GM23338 (cell line): Measurements from ENCODE around the gene HCFC1. TPM values are rescaled to one million over a fixed set of nuclear protein-coding genes. Genes with fewer than 3 reads are reported as not detected.
A peak's percentile ranks its signal among the peaks of the same experiment; 100 is the strongest.

Source experiments
- ATAC-seq: fragments of 200-7000 bp; cut with Tn5 transposase; 3 replicates; pipeline ENCODE4 v1.9.1; 2020
- DNase-seq: peaks from one replicate; pipeline ENCODE4 v3.0.0-alpha.2; 2015; ENCODE audit warnings: low spot score
- H2AFZ ChIP-seq: fragments of 200-600 bp; sonication (generic); 2 replicates; pipeline ENCODE4 v1.8.0; 2016; ENCODE audit warnings: antibody characterized with exemption, mild to moderate bottlenecking, moderate library complexity
- H3F3A ChIP-seq: fragments of 200-600 bp; sonication (generic); replicated peaks from 2 replicates; pipeline ENCODE4 v1.8.0; 2017; ENCODE audit warnings: antibody characterized with exemption, mixed run types, low read depth
- H3K27ac ChIP-seq: fragments of 200-600 bp; sonication (generic); 2 replicates; pipeline ENCODE4 v1.6.1; 2016; ENCODE audit warnings: low read depth
- H3K27me3 ChIP-seq: fragments of 200-600 bp; sonication (generic); 2 replicates; pipeline ENCODE4 v1.8.0; 2016; ENCODE audit warnings: mild to moderate bottlenecking, mixed run types, moderate library complexity; ENCODE audit not compliant: insufficient read depth
- H3K36me3 ChIP-seq: fragments of 200-600 bp; sonication (generic); 2 replicates; pipeline ENCODE4 v1.8.0; 2016; ENCODE audit warnings: mild to moderate bottlenecking; ENCODE audit not compliant: insufficient read depth
- H3K4me1 ChIP-seq: fragments of 200-600 bp; sonication (generic); 2 replicates; pipeline ENCODE4 v1.8.0; 2016; ENCODE audit warnings: mild to moderate bottlenecking, moderate library complexity; ENCODE audit not compliant: insufficient read depth
- H3K4me2 ChIP-seq: fragments of 200-600 bp; sonication (generic); 2 replicates; pipeline ENCODE4 v1.7.1; 2017; ENCODE audit warnings: mixed run types
- H3K4me3 ChIP-seq: fragments of 200-600 bp; sonication (generic); 2 replicates; pipeline ENCODE4 v1.6.1; 2016; ENCODE audit warnings: mixed run types
- H3K79me2 ChIP-seq: fragments of 200-600 bp; sonication (generic); replicated peaks from 2 replicates; pipeline ENCODE4 v1.8.0; 2017; ENCODE audit warnings: mild to moderate bottlenecking; ENCODE audit not compliant: insufficient read depth
- H3K9me2 ChIP-seq: fragments of 200-600 bp; sonication (generic); 2 replicates; pipeline ENCODE4 v1.8.0; 2017; ENCODE audit not compliant: insufficient read depth
- H4K20me1 ChIP-seq: fragments of 200-600 bp; sonication (generic); replicated peaks from 2 replicates; pipeline ENCODE4 v1.8.0; 2017; ENCODE audit warnings: mild to moderate bottlenecking; ENCODE audit not compliant: insufficient read depth
- H3K27ac Mint-ChIP-seq: 2 replicates; pipeline ENCODE4 v1.8.0; 2020; ENCODE audit warnings: inconsistent platforms, mild to moderate bottlenecking, moderate library complexity, mixed read lengths
- H3K27me3 Mint-ChIP-seq: 3 replicates; pipeline ENCODE4 v1.8.0; 2022; ENCODE audit warnings: low read depth, mild to moderate bottlenecking, moderate library complexity, mixed read lengths, inconsistent platforms; ENCODE audit not compliant: insufficient read depth, poor library complexity
- H3K36me3 Mint-ChIP-seq: 3 replicates; pipeline ENCODE4 v1.8.0; 2021; ENCODE audit warnings: low read depth, mild to moderate bottlenecking, inconsistent platforms, moderate library complexity, mixed read lengths
- H3K4me1 Mint-ChIP-seq: 3 replicates; pipeline ENCODE4 v1.8.0; 2020; ENCODE audit warnings: mild to moderate bottlenecking, inconsistent platforms, mixed read lengths
- H3K4me3 Mint-ChIP-seq: 3 replicates; pipeline ENCODE4 v1.8.0; 2021; ENCODE audit warnings: moderate library complexity, mild to moderate bottlenecking, inconsistent platforms, mixed read lengths
- H3K9me3 Mint-ChIP-seq: 3 replicates; pipeline ENCODE4 v1.8.0; 2020; ENCODE audit warnings: moderate library complexity, mild to moderate bottlenecking, inconsistent platforms, mixed read lengths
- EZH2 ChIP-seq: fragments of 200-600 bp; sonication (generic); IDR thresholded peaks from one replicate; pipeline ENCODE4 v1.8.0; 2017; ENCODE audit warnings: antibody characterized with exemption, mild to moderate bottlenecking, low read depth; ENCODE audit not compliant: unreplicated experiment
- EZH2phosphoT487 ChIP-seq: fragments of 200-600 bp; sonication (generic); IDR thresholded peaks from one replicate; pipeline ENCODE4 v1.8.1; 2018; ENCODE audit warnings: antibody characterized with exemption; ENCODE audit not compliant: unreplicated experiment
- JUNB ChIP-seq: IDR thresholded peaks from one replicate; pipeline ENCODE4 v1.6.1; 2016; ENCODE audit warnings: antibody characterized with exemption; ENCODE audit not compliant: unreplicated experiment
- ZNF331 ChIP-seq: fragments of 250-450 bp; sonication (Bioruptor Pico); IDR thresholded peaks from 2 replicates; pipeline ENCODE4 v1.5.0; 2020; ENCODE audit warnings: low read depth, mild to moderate bottlenecking, moderate library complexity
- polyA plus RNA-seq: library from polyadenylated mRNA; unstranded; fragments of >200 nt; fragmentation: Nextera tagmentation; extraction: Ambion mirVana; gene quantifications from 2 replicates; pipeline ENCODE4 v1.2.1, GENCODE V29; 2016
- total RNA-seq: library from RNA; depleted of rRNA; stranded (reverse); fragments of >200 nt; shearing (Covaris generic); gene quantifications from 2 replicates; pipeline ENCODE4 v1.2.3, GENCODE V29; 2014
- TF ChIP-seq, protein P1 (sequence below), 2 experiments: fragments of 200-600 bp in 1 of 2; sonication (generic) in 1 of 2; conservative IDR thresholded peaks; 2 replicates each; pipeline versions ENCODE4 v1.5.1 to v1.6.1; 2016 to 2017; ENCODE audit warnings: antibody characterized with exemption in 2 of 2, low read depth in 2 of 2, mild to moderate bottlenecking in 2 of 2, moderate library complexity in 1 of 2
- TF ChIP-seq, protein P2 (sequence below): IDR thresholded peaks from one replicate; pipeline ENCODE4 v1.6.1; 2018; ENCODE audit warnings: antibody characterized with exemption; ENCODE audit not compliant: unreplicated experiment

Gene HCFC1
- total and polyA plus RNA-seq, 2 experiments from 2014 or later, result 33.0 to 188 TPM

DNA sequence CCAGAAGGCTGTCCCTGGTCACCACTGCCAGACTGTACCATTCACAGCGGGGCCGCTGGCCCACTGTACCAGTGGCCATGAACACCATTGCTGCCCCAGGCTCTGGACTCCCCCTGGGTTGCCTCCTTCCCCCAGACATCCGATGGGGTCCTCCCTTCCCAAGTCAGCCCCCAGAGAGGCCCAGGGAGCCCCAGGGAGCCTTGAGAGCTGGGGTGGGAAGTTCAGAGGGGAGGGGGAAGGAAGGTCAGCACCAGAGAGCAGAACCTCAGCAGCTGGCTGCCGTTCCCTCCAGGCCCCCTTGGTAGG, 45.1 kb downstream of the HCFC1 start (continued):
- no peak for TF ChIP-seq EZH2phosphoT487
- TF ChIP-seq EZH2, result no peak
- TF ChIP-seq, protein P1, sequence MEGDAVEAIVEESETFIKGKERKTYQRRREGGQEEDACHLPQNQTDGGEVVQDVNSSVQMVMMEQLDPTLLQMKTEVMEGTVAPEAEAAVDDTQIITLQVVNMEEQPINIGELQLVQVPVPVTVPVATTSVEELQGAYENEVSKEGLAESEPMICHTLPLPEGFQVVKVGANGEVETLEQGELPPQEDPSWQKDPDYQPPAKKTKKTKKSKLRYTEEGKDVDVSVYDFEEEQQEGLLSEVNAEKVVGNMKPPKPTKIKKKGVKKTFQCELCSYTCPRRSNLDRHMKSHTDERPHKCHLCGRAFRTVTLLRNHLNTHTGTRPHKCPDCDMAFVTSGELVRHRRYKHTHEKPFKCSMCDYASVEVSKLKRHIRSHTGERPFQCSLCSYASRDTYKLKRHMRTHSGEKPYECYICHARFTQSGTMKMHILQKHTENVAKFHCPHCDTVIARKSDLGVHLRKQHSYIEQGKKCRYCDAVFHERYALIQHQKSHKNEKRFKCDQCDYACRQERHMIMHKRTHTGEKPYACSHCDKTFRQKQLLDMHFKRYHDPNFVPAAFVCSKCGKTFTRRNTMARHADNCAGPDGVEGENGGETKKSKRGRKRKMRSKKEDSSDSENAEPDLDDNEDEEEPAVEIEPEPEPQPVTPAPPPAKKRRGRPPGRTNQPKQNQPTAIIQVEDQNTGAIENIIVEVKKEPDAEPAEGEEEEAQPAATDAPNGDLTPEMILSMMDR (conservative IDR thresholded peaks at IDR 0.05; ENCODE audit: low read depth in 2 of 2), result no peak
- TF ChIP-seq, protein P2, sequence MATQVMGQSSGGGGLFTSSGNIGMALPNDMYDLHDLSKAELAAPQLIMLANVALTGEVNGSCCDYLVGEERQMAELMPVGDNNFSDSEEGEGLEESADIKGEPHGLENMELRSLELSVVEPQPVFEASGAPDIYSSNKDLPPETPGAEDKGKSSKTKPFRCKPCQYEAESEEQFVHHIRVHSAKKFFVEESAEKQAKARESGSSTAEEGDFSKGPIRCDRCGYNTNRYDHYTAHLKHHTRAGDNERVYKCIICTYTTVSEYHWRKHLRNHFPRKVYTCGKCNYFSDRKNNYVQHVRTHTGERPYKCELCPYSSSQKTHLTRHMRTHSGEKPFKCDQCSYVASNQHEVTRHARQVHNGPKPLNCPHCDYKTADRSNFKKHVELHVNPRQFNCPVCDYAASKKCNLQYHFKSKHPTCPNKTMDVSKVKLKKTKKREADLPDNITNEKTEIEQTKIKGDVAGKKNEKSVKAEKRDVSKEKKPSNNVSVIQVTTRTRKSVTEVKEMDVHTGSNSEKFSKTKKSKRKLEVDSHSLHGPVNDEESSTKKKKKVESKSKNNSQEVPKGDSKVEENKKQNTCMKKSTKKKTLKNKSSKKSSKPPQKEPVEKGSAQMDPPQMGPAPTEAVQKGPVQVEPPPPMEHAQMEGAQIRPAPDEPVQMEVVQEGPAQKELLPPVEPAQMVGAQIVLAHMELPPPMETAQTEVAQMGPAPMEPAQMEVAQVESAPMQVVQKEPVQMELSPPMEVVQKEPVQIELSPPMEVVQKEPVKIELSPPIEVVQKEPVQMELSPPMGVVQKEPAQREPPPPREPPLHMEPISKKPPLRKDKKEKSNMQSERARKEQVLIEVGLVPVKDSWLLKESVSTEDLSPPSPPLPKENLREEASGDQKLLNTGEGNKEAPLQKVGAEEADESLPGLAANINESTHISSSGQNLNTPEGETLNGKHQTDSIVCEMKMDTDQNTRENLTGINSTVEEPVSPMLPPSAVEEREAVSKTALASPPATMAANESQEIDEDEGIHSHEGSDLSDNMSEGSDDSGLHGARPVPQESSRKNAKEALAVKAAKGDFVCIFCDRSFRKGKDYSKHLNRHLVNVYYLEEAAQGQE, result no peak
- no peak for TF ChIP-seq ZNF331 (CRISPR knock-in tag)

DNA sequence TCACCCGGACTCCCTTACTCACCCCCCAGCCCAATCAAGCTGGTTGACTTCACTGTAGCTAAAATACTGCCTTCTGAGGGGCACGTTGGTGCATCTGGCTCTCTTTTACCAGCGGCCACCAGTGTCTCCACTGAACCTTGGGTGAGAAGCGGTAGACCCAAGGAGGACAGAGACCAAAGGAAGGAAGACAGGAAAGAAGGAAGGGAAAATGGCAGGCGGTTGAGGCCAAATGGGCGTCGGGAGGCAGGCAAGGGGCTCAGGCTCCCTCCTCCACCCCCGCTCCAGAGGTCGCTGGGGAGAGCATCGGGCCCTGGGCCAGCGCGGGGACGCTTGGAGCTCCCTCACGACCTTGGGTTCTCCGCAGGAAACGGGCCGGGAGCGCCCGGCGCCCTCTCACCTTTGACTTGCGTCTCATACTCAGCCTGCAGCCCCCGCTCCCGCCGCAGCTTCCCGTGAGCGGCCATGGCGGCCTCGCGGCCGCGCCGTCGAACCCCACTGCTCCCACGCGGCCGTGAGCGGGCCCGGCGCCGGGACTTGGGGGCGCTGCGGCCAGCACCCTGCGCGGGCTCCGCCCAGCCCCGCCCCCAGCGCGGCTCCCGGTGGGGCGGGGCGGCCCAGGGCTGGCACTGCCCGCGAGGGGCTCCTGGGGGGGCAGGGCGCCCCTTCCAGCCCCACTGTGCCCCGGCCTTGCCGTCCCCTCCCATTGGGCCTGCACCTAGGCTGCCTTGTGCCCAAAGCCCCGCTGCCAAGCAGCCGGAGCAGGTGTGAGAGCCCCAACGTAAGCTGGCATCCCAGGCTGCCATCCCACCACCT, 45.7 kb downstream of the HCFC1 start, which contains the start of gene ARHGAP4:
Gene ARHGAP4, minus strand, starts transcription at position 526 of the 813 bp plus-strand sequence. Its CDS starts 62 bp downstream, at position 464.
- Mint-ChIP-seq H3K27ac (peak within 1 kb of the TSS; percentile 89), H3K9me3 (no peaks in the 10 kb centered on the region; the same call in 2 of the 3 replicates), H3K36me3 (peaks cover 6% of the 10 kb centered on the region; the same call in 2 of the 3 replicates), H3K27me3 (peaks cover 9% of the 10 kb centered on the region), H3K4me3 (peak within 1 kb of the TSS; percentile 89), H3K4me1 (peaks cover 26% of the 10 kb centered on the region)
- Histone ChIP-seq H3K4me3 (peak within 1 kb of the TSS; percentile 65), H4K20me1 (no peaks in the 10 kb centered on the region), H3K79me2 (no peaks in the 10 kb centered on the region), H3K27me3 (no peaks in the 10 kb centered on the region), H3K4me1 (peaks cover 10% of the 10 kb centered on the region; the same call in 1 of the 2 replicates), H3K27ac (no peak within 1 kb of the TSS), H3F3A (0 out of 2 replicates have a peak, but pooled peaks cover 5% of the 10 kb centered on the region), H3K4me2 (peak within 1 kb of the TSS; percentile 83), H2AFZ (no peak within 1 kb of the TSS), H3K9me2 (no peaks in the 10 kb centered on the region), H3K36me3 (no peaks in the 10 kb centered on the region)
- TF ChIP-seq EZH2phosphoT487, result no peak
- DNase-seq (peak; percentile 44), ATAC-seq (peak; percentile 4)

DNA sequence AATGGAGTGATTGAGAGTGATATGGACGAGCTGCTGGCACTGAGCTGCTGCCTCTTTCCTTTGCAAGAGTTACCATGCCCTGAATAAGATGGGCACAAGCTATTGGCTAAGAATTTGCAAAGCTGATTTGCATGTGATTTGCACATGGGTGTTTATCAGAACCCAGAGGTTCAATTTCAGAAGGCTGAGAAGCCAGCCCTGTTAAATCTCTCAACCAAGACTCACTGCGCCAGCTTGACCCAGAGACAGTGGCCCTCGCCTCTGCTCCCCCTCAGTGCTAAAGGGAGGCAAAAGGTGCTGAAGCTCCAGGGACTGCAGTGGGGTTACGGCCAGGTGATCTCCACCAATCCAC, 46.3 kb downstream of the HCFC1 start:
- no peaks in the 10 kb centered on the region for H3K36me3 ChIP-seq
- H3K27ac ChIP-seq, result no peak overlapping the region
- peak overlapping the region; percentile 83 for H3K4me2 ChIP-seq
- no peaks in the 10 kb centered on the region for H3K79me2 ChIP-seq
- no peaks in the 10 kb centered on the region for H3K9me2 ChIP-seq
- H4K20me1 ChIP-seq, result no peaks in the 10 kb centered on the region
- H3K4me1 ChIP-seq, result peaks cover 10% of the 10 kb centered on the region; the same call in 1 of the 2 replicates
- H3K27me3 ChIP-seq, result no peaks in the 10 kb centered on the region
- H3K4me3 ChIP-seq, result peak overlapping the region; percentile 65
- Mint-ChIP-seq H3K27me3 (peaks cover 9% of the 10 kb centered on the region), H3K27ac (peak overlapping the region; percentile 87), H3K9me3 (no peaks in the 10 kb centered on the region; the same call in 2 of the 3 replicates), H3K36me3 (peaks cover under 1% of the 10 kb centered on the region; the same call in 2 of the 3 replicates), H3K4me1 (peaks cover 26% of the 10 kb centered on the region), H3K4me3 (peak overlapping the region; percentile 89)
- no peak overlapping the region for H2AFZ ChIP-seq
- ATAC-seq (no peak), DNase-seq (no peak)
- H3F3A ChIP-seq, result 0 out of 2 replicates have a peak, but pooled peaks cover 5% of the 10 kb centered on the region
- TF ChIP-seq JUNB, result no peak
